ENCODE results near the gene CRYM. TPM values are rescaled to one million over a fixed set of nuclear protein-coding genes. Genes with fewer than 3 reads are reported as not detected.

Gene CRYM
- polyA plus RNA-seq, 4 donors, result 2.7 to 8.2 (median 7.0) TPM

Other genes starting within 250 kb of the CRYM start
- gene DNAH3, start 127.4 kb downstream of the CRYM start, polyA plus RNA-seq (ENCODE audit: insufficient read length in 4 of 4), result under 1 TPM; 0.26 to 0.96 (median 0.40) TPM
- 10 to 100 TPM; 20.1 to 35.8 (median 30.5) TPM for gene LDAF1, start 119.6 kb downstream of the CRYM start, polyA plus RNA-seq (ENCODE audit: insufficient read length in 4 of 4)
- gene ZP2, start 66.7 kb downstream of the CRYM start, polyA plus RNA-seq (ENCODE audit: insufficient read length in 4 of 4), result under 1 TPM; 0.07 to 0.23 (median 0.11) TPM
- 1 to 10 TPM in 3 of 4 donors, under 1 TPM in 1; 0.14 to 5.6 (median 4.0) TPM for gene ANKS4B, start 44.6 kb downstream of the CRYM start, polyA plus RNA-seq (ENCODE audit: insufficient read length in 4 of 4)